A549 (cell line): ENCODE results near the gene CBFA2T3. TPM values are rescaled to one million over a fixed set of nuclear protein-coding genes. Genes with fewer than 3 reads are reported as not detected.

ENCODE experiments used
- ATAC-seq, 2 experiments: fragments of 200-7000 bp in 1 of 2; fragments of >200 bp in 1 of 2; cut with Nextera tagmentation in 1 of 2; cut with Tn5 transposase in 1 of 2; 3 replicates each; pipeline versions ENCODE4 v1.8.0 to v1.9.1; 2018 to 2020; ENCODE audit warnings: mild to moderate bottlenecking in 1 of 2, moderate library complexity in 1 of 2
- CTCF ChIA-PET: fragments of 300-600 bp; sonication (Branson Sonifier 250); formaldehyde crosslinking; extraction: SDS; loops from one replicate; lab custom pipeline; 2021; ENCODE audit warnings: antibody characterized with exemption, inconsistent platforms; lab: Yijun Ruan, JAX
- POLR2A ChIA-PET: fragments of 350-600 bp; formaldehyde crosslinking; extraction: SDS; loops from one replicate; lab custom pipeline; 2021; ENCODE audit warnings: antibody characterized with exemption, inconsistent platforms; lab: Yijun Ruan, JAX
- DNase-seq, 2 experiments: peaks; one replicate each; pipeline versions ENCODE4 v3.0.0 to v3.0.0-alpha.2; 2011 to 2016; ENCODE audit warnings: low read depth in 1 of 2, low spot score in 1 of 2
- FAIRE-seq: peaks from 2 replicates; lab custom pipeline; 2011; peaks lifted over from hg19 to GRCh38; lab: Jason Lieb, UNC
- H3K27ac ChIP-seq, 2 experiments: fragments of >200 bp; sonication (Bioruptor Twin); formaldehyde crosslinking; 3 replicates each; pipeline ENCODE4 v1.5.1; 2016 to 2017
- H3K4me1 ChIP-seq: fragments of >200 bp; sonication (Bioruptor Twin); formaldehyde crosslinking; 3 replicates; pipeline ENCODE4 v1.6.1; 2016
- H3K4me2 ChIP-seq: fragments of >200 bp; sonication (Bioruptor Twin); formaldehyde crosslinking; 3 replicates; pipeline ENCODE4 v1.6.1; 2016
- H3K4me3 ChIP-seq: fragments of >200 bp; sonication (Bioruptor Twin); formaldehyde crosslinking; 3 replicates; pipeline ENCODE4 v1.5.1; 2016
- H3K9me3 ChIP-seq: fragments of >200 bp; sonication (Bioruptor Twin); formaldehyde crosslinking; 3 replicates; pipeline ENCODE4 v1.6.1; 2016
- BHLHE40 ChIP-seq: IDR thresholded peaks from 2 replicates; pipeline ENCODE4 v1.6.1; 2012; ENCODE audit warnings: low read depth, low read length, inconsistent platforms
- CBX8 ChIP-seq: fragments of 200-600 bp; sonication (generic); IDR thresholded peaks from 2 replicates; pipeline ENCODE4 v1.6.1; 2016
- CEBPB ChIP-seq, 2 experiments: fragments of >200 bp in 1 of 2; sonication (Bioruptor Twin) in 1 of 2; formaldehyde crosslinking in 1 of 2; IDR thresholded peaks; 2 replicates each; pipeline ENCODE4 v1.6.1; 2012 to 2016
- EHF ChIP-seq: fragments of 250-450 bp; sonication (Bioruptor Pico); IDR thresholded peaks from 2 replicates; pipeline ENCODE4 v1.5.0; 2020; ENCODE audit warnings: mild to moderate bottlenecking
- EP300 ChIP-seq, 2 experiments: fragments of >200 bp; sonication (Bioruptor Twin); formaldehyde crosslinking; IDR thresholded peaks; 2 replicates in 1 of 2; 3 replicates in 1 of 2; pipeline ENCODE4 v1.6.1; 2016 to 2017
- FOSB ChIP-seq: fragments of 250-450 bp; sonication (Bioruptor Pico); IDR thresholded peaks from 2 replicates; pipeline ENCODE4 v1.5.0; 2020; ENCODE audit warnings: mild to moderate bottlenecking, moderate library complexity
- GATA3 ChIP-seq: IDR thresholded peaks from 2 replicates; pipeline ENCODE4 v1.6.1; 2012; ENCODE audit warnings: borderline replicate concordance
- HOXA7 ChIP-seq: fragments of 250-450 bp; sonication (Bioruptor Pico); IDR thresholded peaks from 2 replicates; pipeline ENCODE4 v1.5.0; 2020; ENCODE audit warnings: mild to moderate bottlenecking, moderate library complexity
- HOXB13 ChIP-seq: fragments of 250-450 bp; sonication (Bioruptor Pico); IDR thresholded peaks from 2 replicates; pipeline ENCODE4 v1.5.0; 2020; ENCODE audit warnings: low read depth, mild to moderate bottlenecking, moderate library complexity
- JUNB ChIP-seq: fragments of >200 bp; sonication (Bioruptor Twin); formaldehyde crosslinking; IDR thresholded peaks from 2 replicates; pipeline ENCODE4 v1.6.1; 2016
- KDM1A ChIP-seq: fragments of 200-600 bp; sonication (generic); IDR thresholded peaks from 2 replicates; pipeline ENCODE4 v1.6.1; 2016; ENCODE audit warnings: low read depth, mild to moderate bottlenecking
- KDM5A ChIP-seq: fragments of 200-600 bp; sonication (generic); IDR thresholded peaks from 2 replicates; pipeline ENCODE4 v1.6.1; 2016; ENCODE audit warnings: antibody characterized with exemption, mild to moderate bottlenecking
- MAFK ChIP-seq: fragments of 450-650 bp; IDR thresholded peaks from 2 replicates; pipeline ENCODE4 v1.6.1; 2014; ENCODE audit not compliant: partially characterized antibody
- MYC ChIP-seq: IDR thresholded peaks from 2 replicates; pipeline ENCODE4 v1.6.1; 2012; ENCODE audit warnings: mild to moderate bottlenecking, inconsistent platforms, low read length, improper control_type of control experiment, borderline replicate concordance
- NFE2L2 ChIP-seq: fragments of 150-350 bp; conservative IDR thresholded peaks from 2 replicates; pipeline ENCODE4 v1.6.1; 2014; ENCODE audit warnings: low read length
- NPAS2 ChIP-seq: fragments of 250-450 bp; sonication (Bioruptor Pico); IDR thresholded peaks from 2 replicates; pipeline ENCODE4 v1.8.0; 2022; ENCODE audit warnings: mild to moderate bottlenecking, moderate library complexity, borderline replicate concordance
- POLR2A ChIP-seq: IDR thresholded peaks from 2 replicates; pipeline ENCODE4 v1.6.1; 2012; ENCODE audit warnings: mild to moderate bottlenecking, low read length
- RARB ChIP-seq: fragments of 250-450 bp; sonication (Bioruptor Pico); IDR thresholded peaks from 2 replicates; pipeline ENCODE4 v1.8.0; 2021; ENCODE audit warnings: mild to moderate bottlenecking, moderate library complexity
- RCOR1 ChIP-seq: fragments of 150-350 bp; IDR thresholded peaks from 2 replicates; pipeline ENCODE4 v1.6.1; 2014; ENCODE audit warnings: antibody characterized with exemption, low read length, low read depth
- RFX5 ChIP-seq: fragments of 450-650 bp; IDR thresholded peaks from 2 replicates; pipeline ENCODE4 v1.7.1; 2014; ENCODE audit warnings: antibody characterized with exemption, mild to moderate bottlenecking, moderate library complexity
- RNF2 ChIP-seq: fragments of 200-600 bp; sonication (generic); IDR thresholded peaks from 2 replicates; pipeline ENCODE4 v1.6.1; 2016; ENCODE audit warnings: low read depth, mild to moderate bottlenecking, antibody characterized with exemption, moderate library complexity, borderline replicate concordance
- TFCP2L1 ChIP-seq: fragments of 250-450 bp; sonication (Bioruptor Pico); IDR thresholded peaks from 2 replicates; pipeline ENCODE4 v1.5.0; 2021; ENCODE audit warnings: mild to moderate bottlenecking
- ZSCAN20 ChIP-seq: fragments of 250-450 bp; sonication (Bioruptor Pico); IDR thresholded peaks from 2 replicates; pipeline ENCODE4 v1.8.0; 2022; ENCODE audit warnings: mild to moderate bottlenecking, moderate library complexity
- WGBS: methylation state at CpG from one replicate; pipeline ENCODE4 v1.1.6; 2017; ENCODE audit errors: missing lambda C conversion rate; 5-methylcytosine and 5-hydroxymethylcytosine counted together
- polyA plus RNA-seq, 4 experiments: library from polyadenylated mRNA; depleted of rRNA in 3 of 4; stranded (reverse); fragments of >200 nt; fragmentation: RNase III in 1 of 4; extraction: RNeasy Plus Mini Kit Qiagen cat#74134 plus additional on column Dnase treatment in 1 of 4; gene quantifications; 2 replicates in 3 of 4; 3 replicates in 1 of 4; pipeline ENCODE4 v1.2.3, GENCODE V29; 2011 to 2017
- TF ChIP-seq, protein P1 (sequence below): fragments of >200 bp; sonication (Bioruptor Twin); formaldehyde crosslinking; IDR thresholded peaks from 3 replicates; pipeline ENCODE4 v1.5.1; 2016
- TF ChIP-seq, protein P2 (sequence below): IDR thresholded peaks from 2 replicates; pipeline ENCODE4 v1.6.1; 2012; ENCODE audit warnings: low read depth, borderline replicate concordance
- TF ChIP-seq, protein P3 (sequence below): fragments of 450-650 bp; IDR thresholded peaks from 2 replicates; pipeline ENCODE4 v1.6.1; 2014; ENCODE audit warnings: antibody characterized with exemption
- TF ChIP-seq, protein P4 (sequence below): fragments of 250-450 bp; sonication (Bioruptor Pico); IDR thresholded peaks from 2 replicates; pipeline ENCODE4 v1.5.0; 2020; ENCODE audit warnings: low read depth, mild to moderate bottlenecking, moderate library complexity
- TF ChIP-seq, protein P5 (sequence below): fragments of >200 bp; sonication (Bioruptor Twin); formaldehyde crosslinking; IDR thresholded peaks from 2 replicates; pipeline ENCODE4 v1.6.1; 2016
- TF ChIP-seq, protein P6 (sequence below): IDR thresholded peaks from 2 replicates; pipeline ENCODE4 v1.6.1; 2012

CBFA2T3 gene
- polyA plus RNA-seq, 2 of the 4 experiments (the other 2 are of a cell fraction), result 0.08 TPM; not detected in 1

DNA sequence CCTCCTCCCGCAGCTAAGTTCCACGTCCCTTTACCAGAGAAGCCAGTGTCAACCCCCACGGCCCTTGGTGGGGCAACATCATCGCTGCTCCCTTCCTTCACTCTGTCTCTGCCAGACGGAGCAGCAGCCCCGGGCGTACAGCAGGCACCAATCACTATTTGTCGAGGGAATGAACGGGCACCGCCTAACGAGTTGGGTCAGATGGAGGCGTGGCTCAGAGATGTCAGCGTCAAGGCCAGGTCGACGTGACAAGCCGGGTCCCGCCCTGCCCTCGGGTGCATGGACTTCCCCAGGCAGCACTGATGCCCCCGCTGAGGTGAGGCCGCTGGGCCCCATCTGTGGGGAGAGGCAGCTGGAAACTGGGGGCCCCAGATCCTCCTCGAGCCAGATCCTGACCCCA, 50.0 kb downstream of the CBFA2T3 start (continued):
- TF ChIP-seq FOSB, result no peak
- TF ChIP-seq NFE2L2, result no peak
- TF ChIP-seq, protein P1, sequence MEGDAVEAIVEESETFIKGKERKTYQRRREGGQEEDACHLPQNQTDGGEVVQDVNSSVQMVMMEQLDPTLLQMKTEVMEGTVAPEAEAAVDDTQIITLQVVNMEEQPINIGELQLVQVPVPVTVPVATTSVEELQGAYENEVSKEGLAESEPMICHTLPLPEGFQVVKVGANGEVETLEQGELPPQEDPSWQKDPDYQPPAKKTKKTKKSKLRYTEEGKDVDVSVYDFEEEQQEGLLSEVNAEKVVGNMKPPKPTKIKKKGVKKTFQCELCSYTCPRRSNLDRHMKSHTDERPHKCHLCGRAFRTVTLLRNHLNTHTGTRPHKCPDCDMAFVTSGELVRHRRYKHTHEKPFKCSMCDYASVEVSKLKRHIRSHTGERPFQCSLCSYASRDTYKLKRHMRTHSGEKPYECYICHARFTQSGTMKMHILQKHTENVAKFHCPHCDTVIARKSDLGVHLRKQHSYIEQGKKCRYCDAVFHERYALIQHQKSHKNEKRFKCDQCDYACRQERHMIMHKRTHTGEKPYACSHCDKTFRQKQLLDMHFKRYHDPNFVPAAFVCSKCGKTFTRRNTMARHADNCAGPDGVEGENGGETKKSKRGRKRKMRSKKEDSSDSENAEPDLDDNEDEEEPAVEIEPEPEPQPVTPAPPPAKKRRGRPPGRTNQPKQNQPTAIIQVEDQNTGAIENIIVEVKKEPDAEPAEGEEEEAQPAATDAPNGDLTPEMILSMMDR, result no peak
- no peak for TF ChIP-seq EHF (CRISPR knock-in tag)
- TF ChIP-seq, protein P2, sequence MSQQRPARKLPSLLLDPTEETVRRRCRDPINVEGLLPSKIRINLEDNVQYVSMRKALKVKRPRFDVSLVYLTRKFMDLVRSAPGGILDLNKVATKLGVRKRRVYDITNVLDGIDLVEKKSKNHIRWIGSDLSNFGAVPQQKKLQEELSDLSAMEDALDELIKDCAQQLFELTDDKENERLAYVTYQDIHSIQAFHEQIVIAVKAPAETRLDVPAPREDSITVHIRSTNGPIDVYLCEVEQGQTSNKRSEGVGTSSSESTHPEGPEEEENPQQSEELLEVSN, result no peak
- no peak for TF ChIP-seq RNF2
- TF ChIP-seq, protein P3, sequence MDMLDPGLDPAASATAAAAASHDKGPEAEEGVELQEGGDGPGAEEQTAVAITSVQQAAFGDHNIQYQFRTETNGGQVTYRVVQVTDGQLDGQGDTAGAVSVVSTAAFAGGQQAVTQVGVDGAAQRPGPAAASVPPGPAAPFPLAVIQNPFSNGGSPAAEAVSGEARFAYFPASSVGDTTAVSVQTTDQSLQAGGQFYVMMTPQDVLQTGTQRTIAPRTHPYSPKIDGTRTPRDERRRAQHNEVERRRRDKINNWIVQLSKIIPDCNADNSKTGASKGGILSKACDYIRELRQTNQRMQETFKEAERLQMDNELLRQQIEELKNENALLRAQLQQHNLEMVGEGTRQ, result no peak
- TF ChIP-seq MYC, result no peak
- TF ChIP-seq BHLHE40, result no peak

DNA sequence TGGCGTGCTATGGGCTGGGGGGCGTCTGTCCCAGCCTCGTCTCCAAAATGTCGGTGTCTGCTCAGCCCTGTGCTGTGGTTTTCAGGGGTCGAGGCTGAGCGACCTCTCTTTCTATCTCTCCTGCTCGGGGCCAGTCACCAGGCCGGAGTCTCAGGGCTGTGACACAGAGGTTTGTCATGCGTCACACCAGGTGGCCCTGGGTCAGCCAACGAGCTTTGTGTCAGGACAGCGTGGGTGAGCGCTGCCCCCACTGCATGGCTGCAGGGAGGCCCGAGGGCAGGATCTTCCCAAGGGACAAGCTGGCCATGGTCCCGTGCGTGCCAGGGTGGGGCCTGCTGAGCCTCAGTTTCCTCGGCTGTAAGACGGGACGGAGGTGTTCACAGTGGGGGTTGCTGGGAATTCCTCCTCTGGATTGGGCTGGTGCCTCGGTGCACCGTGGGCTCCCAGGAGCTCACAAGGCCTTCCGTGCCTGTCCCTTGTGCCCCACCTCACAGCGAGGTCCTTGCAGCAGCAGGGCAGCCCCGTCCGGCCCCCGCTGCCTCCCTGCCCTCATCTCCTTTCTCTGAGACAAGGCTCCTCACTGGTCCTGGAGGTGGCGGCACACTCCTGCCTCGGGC, 50.5 kb downstream of the CBFA2T3 start:
- Histone ChIP-seq H3K9me3 (no peaks in the 10 kb centered on the region), H3K4me2 (no peak overlapping the region), H3K27ac (peak overlapping the region in 1 of 2 experiments; percentile 86; a peak in 2 of 6 replicates), H3K4me1 (peaks cover 20% of the 10 kb centered on the region), H3K4me3 (no peak overlapping the region)
- POLR2A ChIA-PET, result no interaction called here
- CTCF ChIA-PET, result interaction anchor here (0.5 to 6.6 kb wide), 5 partner anchors 15 to 312 kb away, joined by 3 to 28 read pairs (median 3); no protein-coding TSS in a partner anchor
- no peak for TF ChIP-seq HOXB13
- no peak for TF ChIP-seq RCOR1
- no peak for TF ChIP-seq EHF (CRISPR knock-in tag)
- no peak for TF ChIP-seq NPAS2
- no peak for TF ChIP-seq RFX5
- TF ChIP-seq TFCP2L1 (CRISPR knock-in tag), result no peak
- no peak for TF ChIP-seq GATA3
- TF ChIP-seq ZSCAN20 (CRISPR knock-in tag), result no peak
- no peak for TF ChIP-seq POLR2A
- TF ChIP-seq JUNB, result no peak
- TF ChIP-seq KDM5A, result no peak
- TF ChIP-seq RARB, result no peak
- no peak for TF ChIP-seq HOXA7
- TF ChIP-seq, protein P4, sequence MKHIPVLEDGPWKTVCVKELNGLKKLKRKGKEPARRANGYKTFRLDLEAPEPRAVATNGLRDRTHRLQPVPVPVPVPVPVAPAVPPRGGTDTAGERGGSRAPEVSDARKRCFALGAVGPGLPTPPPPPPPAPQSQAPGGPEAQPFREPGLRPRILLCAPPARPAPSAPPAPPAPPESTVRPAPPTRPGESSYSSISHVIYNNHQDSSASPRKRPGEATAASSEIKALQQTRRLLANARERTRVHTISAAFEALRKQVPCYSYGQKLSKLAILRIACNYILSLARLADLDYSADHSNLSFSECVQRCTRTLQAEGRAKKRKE, result no peak
- no peak for TF ChIP-seq MYC
- DNase-seq (no peak), ATAC-seq (no peak), FAIRE-seq (no peak)
- WGBS, result 66% methylated on average over 23 of the region's 27 CpGs

DNA sequence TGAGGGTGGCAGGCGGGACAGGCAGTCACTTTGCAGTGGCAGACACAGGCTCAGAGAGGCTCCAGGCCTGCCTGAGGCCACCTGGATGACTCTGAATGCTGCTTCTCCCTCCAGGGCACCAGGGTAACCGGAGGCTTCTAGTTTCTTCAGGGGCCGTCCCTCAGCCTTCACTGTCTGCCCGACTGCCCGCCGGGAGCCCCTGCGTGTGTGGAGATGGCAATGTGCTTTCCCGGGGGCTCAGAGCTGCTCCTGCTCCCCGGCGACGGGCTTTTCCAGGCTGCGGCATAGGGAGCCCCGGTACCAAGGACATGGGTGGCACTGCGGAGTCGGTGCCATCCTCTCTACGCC, 51.5 kb downstream of the CBFA2T3 start:
- DNase-seq (no peak), ATAC-seq (no peak), FAIRE-seq (no peak)
- Histone ChIP-seq H3K27ac (peak overlapping the region; percentile 7 to 86; a peak in 4 of 6 replicates), H3K9me3 (no peaks in the 10 kb centered on the region), H3K4me1 (peaks cover 20% of the 10 kb centered on the region), H3K4me2 (peak overlapping the region; percentile 64), H3K4me3 (no peak overlapping the region)
- ChIA-PET CTCF (interaction anchor here (1.1 to 6.6 kb wide), 7 partner anchors 14 to 242 kb away, joined by 3 to 28 read pairs (median 3); no protein-coding TSS in a partner anchor), POLR2A (no interaction called here)
- 93% methylated on average over 10 of the region's 16 CpGs for WGBS
- TF ChIP-seq CEBPB (IDR thresholded peaks at IDR 0.05), result no peak
- no peak for TF ChIP-seq KDM1A
- TF ChIP-seq EHF (CRISPR knock-in tag), result no peak
- TF ChIP-seq CBX8, result no peak
- TF ChIP-seq, protein P5, sequence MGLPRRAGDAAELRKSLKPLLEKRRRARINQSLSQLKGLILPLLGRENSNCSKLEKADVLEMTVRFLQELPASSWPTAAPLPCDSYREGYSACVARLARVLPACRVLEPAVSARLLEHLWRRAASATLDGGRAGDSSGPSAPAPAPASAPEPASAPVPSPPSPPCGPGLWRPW, result no peak
- TF ChIP-seq EP300 (IDR thresholded peaks at IDR 0.05), result no peak
- TF ChIP-seq MAFK, result no peak
- TF ChIP-seq, protein P6, sequence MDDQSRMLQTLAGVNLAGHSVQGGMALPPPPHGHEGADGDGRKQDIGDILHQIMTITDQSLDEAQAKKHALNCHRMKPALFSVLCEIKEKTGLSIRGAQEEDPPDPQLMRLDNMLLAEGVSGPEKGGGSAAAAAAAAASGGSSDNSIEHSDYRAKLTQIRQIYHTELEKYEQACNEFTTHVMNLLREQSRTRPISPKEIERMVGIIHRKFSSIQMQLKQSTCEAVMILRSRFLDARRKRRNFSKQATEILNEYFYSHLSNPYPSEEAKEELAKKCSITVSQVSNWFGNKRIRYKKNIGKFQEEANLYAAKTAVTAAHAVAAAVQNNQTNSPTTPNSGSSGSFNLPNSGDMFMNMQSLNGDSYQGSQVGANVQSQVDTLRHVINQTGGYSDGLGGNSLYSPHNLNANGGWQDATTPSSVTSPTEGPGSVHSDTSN, result no peak
- TF ChIP-seq, protein P1, result no peak
